Mammary epithelial cell (primary cell): ENCODE measurements around the gene ANOS1.
"Not testable (repeated sequence)": the region's sequence is repeated elsewhere in the genome, so short reads cannot be mapped to it uniquely, and the experiment has no call there.

Experiments
- EZH2 ChIP-seq: IDR thresholded peaks from 2 replicates; pipeline ENCODE4 v1.6.1; 2012; ENCODE audit warnings: low read length, inconsistent platforms, borderline replicate concordance
- TF ChIP-seq, protein P1 (sequence below), 2 donors: IDR thresholded peaks in 1 of 2; conservative IDR thresholded peaks in 1 of 2; 2 replicates each; pipeline ENCODE4 v1.5.1; 2011 to 2012; ENCODE audit warnings: inconsistent platforms in 2 of 2, low read length in 2 of 2, mild to moderate bottlenecking in 2 of 2, control low read depth in 1 of 2, low read depth in 1 of 2; ENCODE audit not compliant: insufficient read depth in 1 of 2; ENCODE audit errors: extremely low read depth in 1 of 2

DNA sequence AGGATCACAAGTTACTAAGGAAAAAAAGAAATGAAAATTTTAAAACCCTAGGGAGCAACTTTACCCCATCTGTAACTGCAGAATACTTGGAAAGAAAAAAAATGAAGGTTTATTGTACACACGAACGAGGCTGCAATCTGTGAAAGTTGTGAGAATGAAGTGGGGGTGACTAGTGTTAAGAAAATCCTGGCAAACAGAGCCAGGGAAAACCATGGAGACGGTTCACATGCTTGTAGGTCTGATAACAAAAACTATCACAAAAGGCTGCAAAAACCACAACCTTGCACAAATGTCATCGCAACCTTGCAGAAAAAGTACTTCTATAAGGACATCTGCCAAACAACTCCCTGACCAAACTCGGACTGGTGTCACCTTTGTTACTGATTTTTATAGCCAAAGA, 26.8 kb upstream of the ANOS1 start:
- TF ChIP-seq, protein P1, sequence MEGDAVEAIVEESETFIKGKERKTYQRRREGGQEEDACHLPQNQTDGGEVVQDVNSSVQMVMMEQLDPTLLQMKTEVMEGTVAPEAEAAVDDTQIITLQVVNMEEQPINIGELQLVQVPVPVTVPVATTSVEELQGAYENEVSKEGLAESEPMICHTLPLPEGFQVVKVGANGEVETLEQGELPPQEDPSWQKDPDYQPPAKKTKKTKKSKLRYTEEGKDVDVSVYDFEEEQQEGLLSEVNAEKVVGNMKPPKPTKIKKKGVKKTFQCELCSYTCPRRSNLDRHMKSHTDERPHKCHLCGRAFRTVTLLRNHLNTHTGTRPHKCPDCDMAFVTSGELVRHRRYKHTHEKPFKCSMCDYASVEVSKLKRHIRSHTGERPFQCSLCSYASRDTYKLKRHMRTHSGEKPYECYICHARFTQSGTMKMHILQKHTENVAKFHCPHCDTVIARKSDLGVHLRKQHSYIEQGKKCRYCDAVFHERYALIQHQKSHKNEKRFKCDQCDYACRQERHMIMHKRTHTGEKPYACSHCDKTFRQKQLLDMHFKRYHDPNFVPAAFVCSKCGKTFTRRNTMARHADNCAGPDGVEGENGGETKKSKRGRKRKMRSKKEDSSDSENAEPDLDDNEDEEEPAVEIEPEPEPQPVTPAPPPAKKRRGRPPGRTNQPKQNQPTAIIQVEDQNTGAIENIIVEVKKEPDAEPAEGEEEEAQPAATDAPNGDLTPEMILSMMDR (conservative IDR thresholded peaks at IDR 0.05 in 1 of 2, IDR thresholded peaks at IDR 0.05 in 1 of 2; ENCODE audit: extremely low read depth in 1 of 2, insufficient read depth in 1 of 2, low read depth in 1 of 2, low read length in 2 of 2): not testable (repeated sequence)
- TF ChIP-seq EZH2: not testable (repeated sequence)
